ENCODE results near the gene FDPS.
"Not testable (repeated sequence)": the region's sequence is repeated elsewhere in the genome, so short reads cannot be mapped to it uniquely, and the experiment has no call there.

FDPS gene

DNA sequence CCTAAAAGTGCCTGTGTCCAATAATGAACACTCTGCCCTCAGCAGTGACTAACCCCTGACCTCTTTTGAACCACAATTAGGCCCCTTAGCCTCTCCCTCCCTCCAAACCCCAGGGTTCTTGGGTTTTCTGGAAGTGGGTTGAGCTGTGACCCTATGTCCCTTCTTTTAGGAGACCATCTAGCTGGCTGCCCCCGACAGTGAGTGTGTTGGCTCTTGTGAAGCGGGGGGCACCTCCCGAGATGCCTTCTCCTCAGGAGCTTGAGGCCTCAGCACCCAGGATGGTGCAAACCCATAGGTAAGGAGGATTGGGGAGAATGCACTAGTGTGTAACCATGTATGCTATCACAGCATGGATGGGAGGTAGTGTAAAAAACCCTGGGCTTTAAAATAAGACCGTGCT, 19.3 kb downstream of the FDPS start:
- FAIRE-seq (no peak), DNase-seq (ENCODE audit: insufficient read length, low spot score) (no peak)
- no peak for TF ChIP-seq POLR2A (IDR thresholded peaks at IDR 0.05; ENCODE audit: low read depth, low read length)

DNA sequence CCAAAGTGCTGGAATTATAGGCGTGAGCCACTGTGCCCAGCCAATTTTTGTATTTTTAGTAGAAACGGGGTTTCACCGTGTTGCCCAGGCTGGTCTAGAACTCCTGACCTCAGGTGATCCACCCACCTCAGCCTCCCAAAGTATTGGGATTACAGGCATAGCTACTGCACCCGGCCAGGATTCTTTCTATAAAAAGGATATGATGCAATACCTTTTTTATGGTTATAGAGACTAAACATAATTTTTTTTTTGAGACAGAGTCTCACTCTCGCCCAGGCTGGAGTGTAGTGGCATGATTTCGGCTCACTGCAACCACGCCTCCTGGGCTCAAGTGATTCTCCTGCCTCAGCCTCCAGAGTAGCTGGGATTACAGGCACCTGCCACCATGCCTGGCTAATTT, 20.2 kb downstream of the FDPS start:
- not testable (repeated sequence) for DNase-seq (ENCODE audit: insufficient read length, low spot score); FAIRE-seq

DNA sequence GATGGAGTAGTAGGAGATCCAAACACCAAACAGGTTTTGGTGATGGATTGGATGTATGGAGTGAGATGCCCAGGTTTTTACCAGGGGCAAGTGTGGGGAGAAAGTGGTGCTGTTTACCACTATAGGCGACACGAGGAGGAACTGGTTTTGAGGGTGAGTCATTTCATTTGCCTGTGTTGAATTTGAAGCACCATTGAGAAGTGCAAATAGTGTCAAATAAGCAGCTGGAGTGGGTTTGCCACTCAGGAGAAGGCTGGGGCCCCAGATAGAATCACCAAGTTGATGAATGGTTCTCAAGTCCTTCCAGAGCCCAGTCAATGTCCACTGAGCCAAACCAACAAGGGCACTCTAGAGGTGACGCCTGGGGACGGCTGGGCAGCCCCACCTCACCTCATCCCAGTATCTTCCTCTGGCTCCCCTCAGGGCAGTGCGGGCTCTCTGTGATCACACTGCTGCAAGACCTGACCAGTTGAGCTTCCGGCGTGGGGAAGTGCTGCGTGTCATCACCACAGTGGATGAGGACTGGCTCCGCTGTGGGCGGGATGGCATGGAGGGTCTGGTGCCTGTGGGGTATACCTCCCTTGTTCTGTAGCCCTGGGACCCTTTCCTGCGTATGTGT, 21.4 kb downstream of the FDPS start:
- DNase-seq (ENCODE audit: insufficient read length, low spot score) (no peak), FAIRE-seq (no peak)
- no peak for TF ChIP-seq POLR2A (IDR thresholded peaks at IDR 0.05; ENCODE audit: low read depth, low read length)

DNA sequence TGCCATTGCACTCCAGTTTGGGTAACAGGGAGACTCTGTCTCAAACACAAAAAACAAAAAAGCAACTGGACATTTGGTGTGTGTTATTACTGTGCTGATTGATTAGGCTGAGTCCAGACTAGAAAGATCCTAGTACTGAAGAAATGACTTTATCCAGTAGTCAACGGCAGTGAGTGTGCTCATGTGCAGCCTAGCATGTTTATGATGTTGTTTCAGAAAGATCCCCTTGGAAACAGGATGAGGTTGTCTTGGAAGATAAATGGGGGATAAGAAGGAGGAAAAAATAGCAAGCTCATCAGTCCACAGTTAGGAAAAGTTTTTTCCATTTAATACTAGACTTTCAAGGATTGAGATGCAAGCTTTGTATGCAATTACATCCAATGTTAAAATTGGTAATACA, 26.3 kb downstream of the FDPS start:
- FAIRE-seq (no peak), DNase-seq (ENCODE audit: insufficient read length, low spot score) (no peak)
- no peak for TF ChIP-seq POLR2A (IDR thresholded peaks at IDR 0.05; ENCODE audit: low read depth, low read length)

DNA sequence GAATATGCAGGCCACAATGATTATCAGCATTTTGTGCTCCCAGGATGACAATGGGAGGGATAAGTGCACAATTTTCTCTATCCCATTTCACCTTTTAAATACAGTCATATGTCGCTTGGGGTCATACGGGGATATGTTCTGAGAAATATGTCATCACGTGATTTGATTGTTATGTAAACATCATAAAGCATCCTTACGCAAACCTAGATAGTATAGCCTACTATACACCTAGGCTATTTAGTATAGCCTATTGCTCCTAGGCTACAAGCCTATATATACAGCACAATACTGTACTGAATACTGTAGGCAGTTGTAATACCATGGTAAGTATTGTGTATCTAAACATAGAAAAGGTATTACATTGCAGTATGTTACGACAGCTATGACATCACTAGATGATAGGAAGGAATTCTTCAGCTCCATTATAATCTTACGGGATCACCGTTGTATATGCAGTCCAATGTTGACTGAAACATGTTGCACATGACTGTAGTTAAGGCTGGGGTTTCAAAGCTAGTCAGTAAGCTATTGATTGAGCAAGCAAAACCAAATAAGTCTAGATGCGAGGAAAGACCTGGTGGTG, 30.9 kb downstream of the FDPS start:
- FAIRE-seq (no peak), DNase-seq (ENCODE audit: insufficient read length, low spot score) (no peak)
- no peak for TF ChIP-seq POLR2A (IDR thresholded peaks at IDR 0.05; ENCODE audit: low read depth, low read length)

DNA sequence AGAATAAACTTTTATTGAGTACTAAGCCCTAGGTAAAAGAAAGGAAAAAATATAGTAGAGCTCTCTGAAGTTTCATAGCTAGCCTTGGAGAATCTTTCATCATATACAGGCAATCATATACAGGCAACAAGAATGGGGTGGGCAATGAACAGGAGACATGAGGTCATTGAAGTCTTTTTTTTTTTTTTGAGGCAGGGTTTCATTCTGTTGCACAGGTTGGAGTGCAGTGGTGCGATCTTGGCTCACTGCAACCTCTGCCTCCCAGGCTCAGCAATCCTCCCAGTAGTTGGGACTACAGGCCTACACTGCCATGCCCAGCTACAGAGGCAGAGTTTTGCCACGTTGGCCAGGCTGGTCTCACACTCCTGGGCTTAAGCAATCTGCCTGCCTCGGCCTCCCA, 34.2 kb downstream of the FDPS start:
- TF ChIP-seq POLR2A (IDR thresholded peaks at IDR 0.05; ENCODE audit: low read depth, low read length) = no peak
- FAIRE-seq (no peak), DNase-seq (ENCODE audit: insufficient read length, low spot score) (no peak)

DNA sequence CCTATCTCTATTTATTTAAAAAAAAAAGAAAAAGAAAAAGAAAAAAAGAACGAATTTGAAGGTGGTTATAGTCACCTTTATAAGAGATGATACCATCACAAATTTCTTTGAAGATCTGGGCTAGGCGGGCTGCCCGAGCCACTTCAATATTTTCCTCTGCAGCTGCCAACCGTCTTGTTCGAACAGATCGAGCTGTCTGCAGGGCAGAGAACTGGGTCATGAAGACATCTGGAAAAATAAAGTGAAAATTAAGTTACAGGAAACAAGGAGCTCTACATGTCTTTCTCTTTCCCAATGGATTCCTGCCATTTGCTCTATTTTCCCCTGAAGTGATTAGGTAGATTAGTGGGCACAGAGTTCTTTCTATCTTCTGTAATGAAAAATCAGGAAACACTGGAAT, 44.0 kb downstream of the FDPS start:
- TF ChIP-seq POLR2A (IDR thresholded peaks at IDR 0.05; ENCODE audit: low read depth, low read length) = no peak
- DNase-seq (ENCODE audit: insufficient read length, low spot score) (no peak), FAIRE-seq (no peak)

DNA sequence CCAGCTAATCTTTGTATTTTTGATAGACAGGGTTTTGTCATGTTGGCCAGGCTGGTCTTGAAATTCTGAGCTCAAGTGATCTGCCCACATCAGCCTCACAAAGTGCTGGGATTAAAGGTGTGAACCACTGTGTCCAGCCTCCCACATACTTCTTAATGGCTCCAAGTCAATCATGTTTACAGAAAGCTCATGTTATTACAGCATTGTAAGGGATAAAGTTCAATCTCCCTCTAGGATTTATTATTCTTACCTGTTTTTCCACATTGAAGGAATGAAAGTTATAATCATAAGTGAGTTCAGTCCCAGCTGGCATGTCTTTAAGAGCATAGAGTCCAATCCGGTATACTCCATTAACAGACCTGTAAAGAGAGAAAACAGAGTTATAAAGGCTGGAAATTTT, 51.4 kb downstream of the FDPS start:
- FAIRE-seq = no peak
- TF ChIP-seq POLR2A (IDR thresholded peaks at IDR 0.05; ENCODE audit: low read depth, low read length) = no peak

More for the DNA sequence above, 51.4 kb downstream of the FDPS start:
- no peak for DNase-seq (ENCODE audit: insufficient read length, low spot score)
